Stomach (tissue), 9 donors: ENCODE measurements around the gene EPB41. TPM values are rescaled to one million over a fixed set of nuclear protein-coding genes. Genes with fewer than 3 reads are reported as not detected.

Experiments
- DNase-seq, 2 donors: peaks; one replicate each; pipeline versions ENCODE4 v3.0.0 to v3.0.0-alpha.2; 2013 to 2019
- H3K27ac ChIP-seq, 5 donors: fragments of 200-600 bp in 4 of 5; sonication (generic) in 4 of 5; one replicate each; pipeline ENCODE4 v1.5.1; 2013 to 2019; ENCODE audit warnings: mild to moderate bottlenecking in 1 of 5, moderate library complexity in 1 of 5
- H3K27me3 ChIP-seq, 3 donors: fragments of 200-600 bp; sonication (generic); one replicate each; pipeline ENCODE4 v1.5.1; 2017 to 2019; ENCODE audit warnings: mixed run types in 1 of 3
- H3K36me3 ChIP-seq, 4 donors: fragments of 200-600 bp; sonication (generic); 1 replicate in 3 of 4; 2 replicates in 1 of 4; pipeline ENCODE4 v1.5.1; 2016 to 2019
- H3K4me1 ChIP-seq, 4 donors: fragments of 200-600 bp; sonication (generic); one replicate each; pipeline ENCODE4 v1.5.1; 2016 to 2019
- H3K4me3 ChIP-seq, 4 donors: fragments of 200-600 bp; sonication (generic) in 3 of 4; one replicate each; pipeline ENCODE4 v1.5.1; 2016 to 2019; ENCODE audit warnings: mild to moderate bottlenecking in 1 of 4
- H3K9me3 ChIP-seq, 4 donors: fragments of 200-600 bp; sonication (generic); one replicate each; pipeline ENCODE4 v1.5.1; 2016 to 2019
- EP300 ChIP-seq: sonication (generic); formaldehyde crosslinking; IDR thresholded peaks from one replicate; pipeline ENCODE4 v1.6.1; 2017; ENCODE audit warnings: antibody characterized with exemption
- POLR2A ChIP-seq, 4 donors: fragments of 450-650 bp; IDR thresholded peaks; one replicate each; pipeline ENCODE4 v1.6.1; 2016; ENCODE audit warnings: antibody characterized with exemption in 4 of 4, control low read depth in 2 of 4, mild to moderate bottlenecking in 1 of 4, moderate library complexity in 1 of 4
- POLR2AphosphoS5 ChIP-seq, 3 donors: sonication (generic); formaldehyde crosslinking; IDR thresholded peaks; one replicate each; pipeline ENCODE4 v1.6.1; 2016; ENCODE audit warnings: antibody characterized with exemption in 3 of 3
- WGBS, 5 donors: extraction: QIAGEN DNeasy Blood & Tissue Kit in 3 of 5; methylation state at CpG; one replicate each; pipeline versions ENCODE4 v1.1.5 to v1.1.7; 2013 to 2018; 5-methylcytosine and 5-hydroxymethylcytosine counted together
- intact Hi-C: fragments of 100-400 bp; cut with DNase I; formaldehyde crosslinking; loops from one replicate; pipeline ENCODE4 v1.15.1; 2023; ENCODE audit warnings: low total_unique reads
- polyA plus RNA-seq, 3 donors: library from polyadenylated mRNA; stranded (reverse); fragments of 200-250 nt; gene quantifications; one replicate each; pipeline ENCODE4 v1.2.3, GENCODE V29; 2013
- total RNA-seq, 5 donors: library from RNA; depleted of rRNA; stranded (reverse); fragments of >200 nt; gene quantifications; one replicate each; pipeline versions ENCODE4 v1.1.0 to v1.2.3, GENCODE V29; 2014 to 2016
- TF ChIP-seq, protein P1 (sequence below), 7 experiments: fragments of 450-650 bp in 4 of 7; fragments of 200-600 bp in 3 of 7; sonication (generic) in 3 of 7; IDR thresholded peaks; one replicate each; pipeline ENCODE4 v1.5.1; 2016 to 2019; ENCODE audit warnings: antibody characterized with exemption in 7 of 7, control low read depth in 2 of 7, mild to moderate bottlenecking in 1 of 7
- donor health status: healthy with polysubstance abuse.
- donor health status: Bipolar disorder and iron deficiency.
- donor health status: healthy.

The EPB41 gene
- total and polyA plus RNA-seq, 8 donors = 6.4 to 112 (median 48.1) TPM

DNA sequence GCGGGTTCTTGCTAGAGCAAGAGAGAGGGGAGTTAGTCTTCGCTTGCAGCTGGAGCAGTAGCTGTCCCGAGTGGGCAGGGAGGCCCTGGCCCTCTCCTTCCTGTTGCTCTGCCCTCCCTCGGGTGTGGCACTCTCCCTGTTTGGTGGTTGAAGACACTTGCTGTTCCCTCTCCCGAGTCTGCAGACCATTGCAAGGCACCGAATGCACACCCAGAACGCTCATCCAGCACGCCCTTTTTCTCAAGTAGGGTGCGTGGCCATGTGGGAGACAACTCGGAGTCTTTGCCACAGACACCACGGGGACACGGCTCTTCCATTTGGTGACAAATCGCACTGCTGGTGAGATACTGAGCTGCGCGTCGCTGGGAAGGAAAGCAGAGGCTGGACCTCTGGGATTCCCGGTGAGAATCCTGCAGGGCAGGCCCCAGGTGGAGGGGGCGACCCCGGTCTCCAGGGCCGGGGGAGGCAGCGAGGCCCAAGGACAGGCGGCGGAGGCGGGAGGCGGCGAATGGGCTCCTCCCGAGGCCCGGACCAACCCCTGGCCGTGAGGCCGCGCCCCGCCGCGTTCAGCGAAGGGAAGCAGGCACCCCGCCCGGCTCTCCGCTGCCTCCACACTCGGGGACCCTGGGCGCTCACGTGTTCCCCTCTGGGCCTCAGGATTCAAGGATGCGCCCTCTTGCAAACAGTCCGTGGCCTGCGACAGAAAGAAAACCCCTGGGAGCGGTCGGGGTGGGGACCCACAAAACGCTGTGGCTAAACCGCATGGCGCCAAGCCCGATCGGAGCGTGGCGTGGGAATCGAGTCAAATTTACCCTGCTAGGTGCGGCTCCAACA, 219.7 kb downstream of the EPB41 start:
- Histone ChIP-seq H3K27ac (no peak overlapping the region), H3K36me3 (no peaks in the 10 kb centered on the region), H3K4me1 (peaks cover 0 to 10% (median 7%) of the 10 kb centered on the region in 4 donors), H3K27me3 (peaks cover 0 to 11% (median 0%) of the 10 kb centered on the region in 3 donors), H3K4me3 (no peak overlapping the region), H3K9me3 (no peaks in the 10 kb centered on the region)
- DNase-seq = peak in 1 of 2 donors; percentile 23
- intact Hi-C loops = no loop called here
- no peak for TF ChIP-seq POLR2AphosphoS5 (IDR thresholded peaks at IDR 0.05)
- TF ChIP-seq, protein P1, sequence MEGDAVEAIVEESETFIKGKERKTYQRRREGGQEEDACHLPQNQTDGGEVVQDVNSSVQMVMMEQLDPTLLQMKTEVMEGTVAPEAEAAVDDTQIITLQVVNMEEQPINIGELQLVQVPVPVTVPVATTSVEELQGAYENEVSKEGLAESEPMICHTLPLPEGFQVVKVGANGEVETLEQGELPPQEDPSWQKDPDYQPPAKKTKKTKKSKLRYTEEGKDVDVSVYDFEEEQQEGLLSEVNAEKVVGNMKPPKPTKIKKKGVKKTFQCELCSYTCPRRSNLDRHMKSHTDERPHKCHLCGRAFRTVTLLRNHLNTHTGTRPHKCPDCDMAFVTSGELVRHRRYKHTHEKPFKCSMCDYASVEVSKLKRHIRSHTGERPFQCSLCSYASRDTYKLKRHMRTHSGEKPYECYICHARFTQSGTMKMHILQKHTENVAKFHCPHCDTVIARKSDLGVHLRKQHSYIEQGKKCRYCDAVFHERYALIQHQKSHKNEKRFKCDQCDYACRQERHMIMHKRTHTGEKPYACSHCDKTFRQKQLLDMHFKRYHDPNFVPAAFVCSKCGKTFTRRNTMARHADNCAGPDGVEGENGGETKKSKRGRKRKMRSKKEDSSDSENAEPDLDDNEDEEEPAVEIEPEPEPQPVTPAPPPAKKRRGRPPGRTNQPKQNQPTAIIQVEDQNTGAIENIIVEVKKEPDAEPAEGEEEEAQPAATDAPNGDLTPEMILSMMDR (IDR thresholded peaks at IDR 0.05) = no peak
- TF ChIP-seq EP300 = no peak
- no peak for TF ChIP-seq POLR2A (IDR thresholded peaks at IDR 0.05)
- WGBS, 5 donors = 52 to 67% (median 57%) methylated on average over 27 to 55 of the region's 55 CpGs

- peaks cover 0 to 10% (median 7%) of the 10 kb centered on the region in 4 donors for H3K4me1 ChIP-seq
- DNase-seq = no peak
- peaks cover 0 to 8% (median 0%) of the 10 kb centered on the region in 3 donors for H3K27me3 ChIP-seq
- TF ChIP-seq POLR2AphosphoS5 (IDR thresholded peaks at IDR 0.05) (no peak), POLR2A (IDR thresholded peaks at IDR 0.05) (no peak), EP300 (no peak)
- TF ChIP-seq, protein P1 (IDR thresholded peaks at IDR 0.05) = no peak
- WGBS, 5 donors = 62 to 80% (median 70%) methylated on average over 8 to 10 of the region's 10 CpGs
- H3K9me3 ChIP-seq = no peaks in the 10 kb centered on the region
- H3K27ac ChIP-seq = no peak overlapping the region
- intact Hi-C loops = no loop called here
- no peak overlapping the region for H3K4me3 ChIP-seq
- no peaks in the 10 kb centered on the region for H3K36me3 ChIP-seq
Observed at GRCh38 chr1:29134695-29135028, 220.3 kb downstream of the EPB41 start.

GRCh38 chr1:29136391-29136915, 222.1 kb downstream of the EPB41 start:
- no peaks in the 10 kb centered on the region for H3K9me3 ChIP-seq
- WGBS, 5 donors = 44 to 62% (median 54%) methylated on average over 14 of the region's 14 CpGs
- TF ChIP-seq POLR2AphosphoS5 (IDR thresholded peaks at IDR 0.05) (no peak), POLR2A (IDR thresholded peaks at IDR 0.05) (no peak), EP300 (no peak)
- TF ChIP-seq, protein P1 (IDR thresholded peaks at IDR 0.05) = no peak
- H3K4me3 ChIP-seq = no peak overlapping the region
- intact Hi-C loops = no loop called here
- H3K27ac ChIP-seq = no peak overlapping the region
- DNase-seq = peak; percentile 41 to 42
- no peaks in the 10 kb centered on the region for H3K36me3 ChIP-seq
- peaks cover 0 to 7% (median 0%) of the 10 kb centered on the region in 3 donors for H3K27me3 ChIP-seq
- H3K4me1 ChIP-seq = peaks cover 0 to 10% (median 7%) of the 10 kb centered on the region in 4 donors

GRCh38 chr1:29142714-29143113, 228.3 kb downstream of the EPB41 start:
- TF ChIP-seq EP300 (no peak), POLR2A (IDR thresholded peaks at IDR 0.05) (no peak), POLR2AphosphoS5 (IDR thresholded peaks at IDR 0.05) (no peak)
- TF ChIP-seq, protein P1 (IDR thresholded peaks at IDR 0.05) = no peak
- Histone ChIP-seq H3K27me3 (no peaks in the 10 kb centered on the region), H3K36me3 (peaks cover 24 to 47% (median 44%) of the 10 kb centered on the region in 4 donors), H3K27ac (no peak overlapping the region), H3K9me3 (no peaks in the 10 kb centered on the region), H3K4me3 (no peak overlapping the region), H3K4me1 (peaks cover 0 to 11% (median 4%) of the 10 kb centered on the region in 4 donors)
- intact Hi-C loops = no loop called here
- WGBS, 5 donors = 82 to 90% (median 87%) methylated on average over 2 of the region's 2 CpGs
- no peak for DNase-seq
